ENCODE measurements around the gene INPP5D. TPM values are rescaled to one million over a fixed set of nuclear protein-coding genes. Genes with fewer than 3 reads are reported as not detected.

INPP5D gene
- total RNA-seq, 1 donor from 2014 or later = 33.3 TPM

GRCh38 chr2:233221378-233222063 lies 161.4 kb downstream of the INPP5D start:
- no peak for ATAC-seq
- H3K27ac ChIP-seq = no peak overlapping the region

GRCh38 chr2:233223059-233223894 lies 163.1 kb downstream of the INPP5D start:
- ATAC-seq = no peak
- Histone ChIP-seq H3K36me3 (no peaks in the 10 kb centered on the region), H3K4me1 (no peaks in the 10 kb centered on the region), H3K27me3 (no peaks in the 10 kb centered on the region), H3K4me3 (no peak overlapping the region), H3K9me3 (no peaks in the 10 kb centered on the region), H3K27ac (no peak overlapping the region)
- peak; percentile 5 for DNase-seq
- TF ChIP-seq CTCF (IDR thresholded peaks at IDR 0.05) = no peak
- intact Hi-C loops (cut with DNase I) = no loop called here

More at GRCh38 chr2:233221378-233222063, 161.4 kb downstream of the INPP5D start:
- no peak for DNase-seq
- intact Hi-C loops (cut with DNase I) = no loop called here
- TF ChIP-seq CTCF (IDR thresholded peaks at IDR 0.05) = no peak
- Histone ChIP-seq H3K27me3 (no peaks in the 10 kb centered on the region), H3K36me3 (no peaks in the 10 kb centered on the region), H3K4me3 (no peak overlapping the region), H3K4me1 (no peaks in the 10 kb centered on the region), H3K9me3 (no peaks in the 10 kb centered on the region)

GRCh38 chr2:233225230-233226068 lies 165.3 kb downstream of the INPP5D start:
- ATAC-seq (no peak), DNase-seq (no peak)
- TF ChIP-seq CTCF (IDR thresholded peaks at IDR 0.05) = no peak
- intact Hi-C loops (cut with DNase I) = no loop called here
- no peaks in the 10 kb centered on the region for H3K27me3 ChIP-seq
- H3K36me3 ChIP-seq = no peaks in the 10 kb centered on the region
- H3K27ac ChIP-seq = no peak overlapping the region
- H3K4me1 ChIP-seq = no peaks in the 10 kb centered on the region
- H3K9me3 ChIP-seq = no peaks in the 10 kb centered on the region
- H3K4me3 ChIP-seq = no peak overlapping the region

GRCh38 chr2:233226511-233227031 lies 166.4 kb downstream of the INPP5D start:
- Histone ChIP-seq H3K9me3 (no peaks in the 10 kb centered on the region), H3K4me3 (no peak overlapping the region), H3K36me3 (no peaks in the 10 kb centered on the region), H3K27me3 (no peaks in the 10 kb centered on the region), H3K27ac (no peak overlapping the region), H3K4me1 (no peaks in the 10 kb centered on the region)
- ATAC-seq (no peak), DNase-seq (no peak)
- TF ChIP-seq CTCF (IDR thresholded peaks at IDR 0.05) = no peak
- intact Hi-C loops (cut with DNase I) = no loop called here

GRCh38 chr2:233227346-233227978 lies 167.3 kb downstream of the INPP5D start:
- intact Hi-C loops (cut with DNase I) = no loop called here
- no peak for TF ChIP-seq CTCF (IDR thresholded peaks at IDR 0.05)
- no peaks in the 10 kb centered on the region for H3K27me3 ChIP-seq
- no peak for ATAC-seq
- H3K9me3 ChIP-seq = no peaks in the 10 kb centered on the region
- no peak overlapping the region for H3K27ac ChIP-seq
- no peaks in the 10 kb centered on the region for H3K4me1 ChIP-seq
- no peak for DNase-seq
- H3K36me3 ChIP-seq = no peaks in the 10 kb centered on the region
- no peak overlapping the region for H3K4me3 ChIP-seq
